Naive thymus-derived CD4-positive, alpha-beta T cell (primary cell): ENCODE results near the gene FBXW5. TPM values are rescaled to one million over a fixed set of nuclear protein-coding genes. Genes with fewer than 3 reads are reported as not detected.

Source experiments
- ATAC-seq: fragments of 150-1000 bp; cut with Tn5 transposase; 2 replicates; pipeline ENCODE4 v1.10.0; 2021; ENCODE audit warnings: mild to moderate bottlenecking, moderate library complexity
- CTCF ChIA-PET: fragments of 350-600 bp; sonication (Branson Sonifier 250); formaldehyde crosslinking; loops from one replicate; lab custom pipeline; 2021; ENCODE audit warnings: antibody characterized with exemption; lab: Charles Lee
- POLR2A ChIA-PET: fragments of 350-600 bp; sonication (Branson Sonifier 250); formaldehyde crosslinking; loops from one replicate; lab custom pipeline; 2021; ENCODE audit warnings: antibody characterized with exemption, inconsistent platforms; lab: Charles Lee
- DNase-seq, 9 donors: peaks; one replicate each; pipeline versions ENCODE4 v3.0.0 to v3.0.0-alpha.2; 2020 to 2022; ENCODE audit warnings: mixed read lengths in 1 of 9
- H3K27ac ChIP-seq: one replicate; pipeline ENCODE4 v1.7.0; 2013; ENCODE audit warnings: mild to moderate bottlenecking, low read depth, low read length, moderate library complexity
- H3K27me3 ChIP-seq, 2 donors: one replicate each; pipeline ENCODE4 v1.7.0; 2013; ENCODE audit warnings: low read length in 2 of 2, mild to moderate bottlenecking in 2 of 2, moderate library complexity in 2 of 2; ENCODE audit not compliant: control insufficient read depth in 2 of 2, insufficient read depth in 2 of 2
- H3K36me3 ChIP-seq, 3 experiments: 1 replicate in 2 of 3; 2 replicates in 1 of 3; pipeline ENCODE4 v1.7.0; 2013; ENCODE audit warnings: low read length in 3 of 3, mild to moderate bottlenecking in 3 of 3, moderate library complexity in 1 of 3; ENCODE audit not compliant: insufficient read depth in 3 of 3, control insufficient read depth in 2 of 3
- H3K4me1 ChIP-seq, 2 donors: one replicate each; pipeline ENCODE4 v1.7.0; 2013; ENCODE audit warnings: low read length in 2 of 2, mild to moderate bottlenecking in 2 of 2, moderate library complexity in 1 of 2; ENCODE audit not compliant: control insufficient read depth in 2 of 2, insufficient read depth in 2 of 2
- H3K4me3 ChIP-seq: 2 replicates; pipeline ENCODE4 v1.7.0; 2013; ENCODE audit warnings: mild to moderate bottlenecking, low read length
- H3K9me3 ChIP-seq, 3 experiments: 1 replicate in 2 of 3; 2 replicates in 1 of 3; pipeline ENCODE4 v1.7.0; 2013; ENCODE audit warnings: low read length in 3 of 3; ENCODE audit not compliant: control insufficient read depth in 2 of 3
- H3K27ac Mint-ChIP-seq, 9 donors: one replicate each; pipeline ENCODE4 v1.8.0; 2020 to 2022; ENCODE audit warnings: mixed read lengths in 9 of 9, mild to moderate bottlenecking in 8 of 9, moderate library complexity in 5 of 9, inconsistent platforms in 2 of 9
- H3K27me3 Mint-ChIP-seq, 5 donors: one replicate each; pipeline ENCODE4 v1.8.0; 2021 to 2022; ENCODE audit warnings: mixed read lengths in 5 of 5, mild to moderate bottlenecking in 1 of 5
- H3K36me3 Mint-ChIP-seq, 5 donors: one replicate each; pipeline ENCODE4 v1.8.0; 2020 to 2022; ENCODE audit warnings: mixed read lengths in 5 of 5, mild to moderate bottlenecking in 3 of 5, inconsistent platforms in 1 of 5
- H3K4me1 Mint-ChIP-seq, 7 donors: one replicate each; pipeline ENCODE4 v1.8.0; 2020 to 2022; ENCODE audit warnings: mixed read lengths in 7 of 7, mild to moderate bottlenecking in 3 of 7, inconsistent platforms in 1 of 7
- H3K4me3 Mint-ChIP-seq, 10 donors: one replicate each; pipeline ENCODE4 v1.8.0; 2020 to 2022; ENCODE audit warnings: mild to moderate bottlenecking in 10 of 10, mixed read lengths in 10 of 10, moderate library complexity in 6 of 10, inconsistent platforms in 2 of 10
- H3K9me3 Mint-ChIP-seq, 11 donors: one replicate each; pipeline ENCODE4 v1.8.0; 2020 to 2022; ENCODE audit warnings: mixed read lengths in 11 of 11, mild to moderate bottlenecking in 4 of 11, inconsistent platforms in 1 of 11, moderate library complexity in 1 of 11
- intact Hi-C, 2 donors: fragments of 100-400 bp; cut with micrococcal nuclease; formaldehyde crosslinking; loops; one replicate each; pipeline ENCODE4 v1.15.1; 2023
- polyA plus RNA-seq, 2 donors: library from polyadenylated mRNA; unstranded; fragments of 300-500 nt; fragmentation: Illumina TruSeq; gene quantifications; one replicate each; pipeline ENCODE4 v1.2.3, GENCODE V29; 2021
- total RNA-seq, 6 experiments: library from RNA in 5 of 6; stranded (reverse) in 5 of 6; gene quantifications; 1 replicate in 5 of 6; 2 replicates in 1 of 6; pipeline ENCODE4 v1.2.3 and lab custom pipeline; 2021 to 2026

Gene FBXW5, protein sequence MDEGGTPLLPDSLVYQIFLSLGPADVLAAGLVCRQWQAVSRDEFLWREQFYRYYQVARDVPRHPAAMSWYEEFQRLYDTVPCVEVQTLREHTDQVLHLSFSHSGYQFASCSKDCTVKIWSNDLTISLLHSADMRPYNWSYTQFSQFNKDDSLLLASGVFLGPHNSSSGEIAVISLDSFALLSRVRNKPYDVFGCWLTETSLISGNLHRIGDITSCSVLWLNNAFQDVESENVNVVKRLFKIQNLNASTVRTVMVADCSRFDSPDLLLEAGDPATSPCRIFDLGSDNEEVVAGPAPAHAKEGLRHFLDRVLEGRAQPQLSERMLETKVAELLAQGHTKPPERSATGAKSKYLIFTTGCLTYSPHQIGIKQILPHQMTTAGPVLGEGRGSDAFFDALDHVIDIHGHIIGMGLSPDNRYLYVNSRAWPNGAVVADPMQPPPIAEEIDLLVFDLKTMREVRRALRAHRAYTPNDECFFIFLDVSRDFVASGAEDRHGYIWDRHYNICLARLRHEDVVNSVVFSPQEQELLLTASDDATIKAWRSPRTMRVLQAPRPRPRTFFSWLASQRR
- 100 to 1,000 TPM in 1 of 5 experiments, 10 to 100 TPM in 4; 54.3 to 105 (median 94.5) TPM for total RNA-seq
- polyA plus RNA-seq, result 100 to 1,000 TPM in 1 of 2 donors, 10 to 100 TPM in 1; 59.1 to 113 TPM
- 66.0 reads per million, percentile 77 among the genes with 10 or more reads in this experiment for total RNA-seq (lab: John Stamatoyannopoulos, UW)

DNA sequence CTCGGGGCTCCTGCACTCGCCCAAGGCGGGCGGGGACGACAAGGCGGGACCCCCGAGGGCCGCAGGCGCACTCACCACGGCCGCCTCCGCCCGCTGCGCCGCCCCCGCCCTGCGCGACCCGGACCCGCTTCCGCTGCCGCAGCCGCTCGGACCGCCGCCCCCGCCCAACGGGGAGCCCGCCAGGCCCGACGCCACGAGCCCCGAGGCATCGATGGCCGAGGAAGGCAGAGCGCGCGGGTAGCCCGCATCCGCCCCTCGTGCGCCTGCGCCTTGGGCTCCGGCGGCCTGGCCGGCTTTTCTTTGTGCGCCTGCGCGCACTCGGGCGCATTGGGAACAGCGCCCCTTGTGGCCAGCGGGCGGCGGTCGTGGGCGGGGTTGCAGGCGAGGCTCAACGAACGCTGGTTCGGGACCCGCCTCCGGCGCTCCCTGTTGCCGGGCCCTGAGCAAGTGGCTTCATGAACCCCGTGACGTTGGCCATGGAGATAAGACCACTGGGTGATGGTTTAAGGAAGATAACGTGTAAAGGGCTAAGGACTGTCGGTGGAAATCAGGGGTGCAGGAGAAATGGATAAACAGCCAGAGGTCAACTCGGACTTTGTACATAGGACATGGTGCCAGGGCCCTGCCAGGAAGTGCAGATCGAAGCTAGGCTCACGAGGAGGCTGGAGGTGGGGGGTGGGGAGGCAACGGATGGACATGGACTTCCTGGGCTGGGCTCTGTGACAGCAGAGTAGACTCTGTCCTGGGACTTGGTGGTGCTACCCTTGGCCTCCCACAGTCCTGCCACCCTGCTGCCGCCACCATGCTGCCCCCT lies at the start of gene FBXW5, which contains the start of gene C8G:
Gene FBXW5 (minus strand): TSS at position 220 of the 814 bp plus-strand sequence. CDS start 655 bp downstream, outside the sequence.
Gene C8G (plus strand): TSS at position 725 of the 814 bp plus-strand sequence. CDS start 78 bp downstream, at position 803.
- DNase-seq (peak; percentile 88 to 99 (median 96)), ATAC-seq (peak; percentile 92)
- Mint-ChIP-seq H3K4me3 (peak within 1 kb of the TSS; percentile 71 to 85 (median 81)), H3K9me3 (peaks cover 0 to 2% (median 0%) of the 10 kb centered on the region in 11 donors), H3K36me3 (peaks cover 0 to 4% (median 0%) of the 10 kb centered on the region in 5 donors), H3K27ac (peak within 1 kb of the TSS in 8 of 9 donors; percentile 63 to 90 (median 79)), H3K4me1 (peaks cover 0 to 14% (median 5%) of the 10 kb centered on the region in 7 donors), H3K27me3 (no peaks in the 10 kb centered on the region)
- ChIA-PET CTCF (no interaction called here), POLR2A (interaction anchor here (0.8 to 1.8 kb wide), 7 partner anchors 48 to 145 kb away, joined by 3 to 8 read pairs (median 4); partner anchors contain the start of genes PAXX, RABL6 and TRAF2)
- peaks cover 10 to 11% of the 10 kb centered on the region in 2 donors for H3K4me1 ChIP-seq
- H3K9me3 ChIP-seq, result no peaks in the 10 kb centered on the region
- no peaks in the 10 kb centered on the region for H3K27me3 ChIP-seq
- intact Hi-C loops, result loop anchor here (1.0 to 10.0 kb wide), 16 partner anchors 42 to 311 kb away; partner anchors contain the start of genes EDF1 (in 2 of the 2), PHPT1 (in 2 of the 2), RABL6 (in 2 of the 2) and TMEM141 (in 2 of the 2)
- H3K27ac ChIP-seq, result peak within 1 kb of the TSS; percentile 77
- H3K36me3 ChIP-seq, result peaks cover 0 to 36% (median 6%) of the 10 kb centered on the region in 3 experiments
- peak within 1 kb of the TSS; percentile 72 for H3K4me3 ChIP-seq

DNA sequence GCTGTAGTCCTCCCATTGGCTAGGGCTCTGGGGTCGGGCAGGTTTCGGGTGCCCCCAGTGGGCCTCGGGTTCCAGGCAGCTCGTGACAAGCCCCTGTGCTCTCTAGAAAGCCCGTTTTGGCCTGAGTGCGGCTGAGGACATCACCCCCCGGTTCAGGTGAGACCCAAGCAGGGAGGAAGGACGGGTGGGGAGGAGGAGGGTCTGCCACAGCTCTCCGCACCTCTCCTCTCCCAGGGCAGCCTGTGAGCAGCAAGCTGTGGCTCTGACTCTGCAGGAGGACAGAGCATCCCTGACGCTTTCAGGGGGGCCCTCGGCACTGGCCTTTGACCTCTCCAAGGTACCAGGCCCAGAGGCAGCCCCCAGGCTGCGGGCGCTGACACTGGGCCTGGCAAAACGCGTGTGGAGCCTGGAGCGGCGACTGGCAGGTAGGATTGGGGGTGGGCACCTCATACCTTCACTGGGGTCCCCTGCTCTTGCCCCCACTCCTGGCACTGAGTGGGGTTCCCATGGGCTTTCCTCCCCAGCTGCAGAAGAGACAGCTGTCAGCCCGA lies 48.4 kb upstream of the FBXW5 start:
- Histone ChIP-seq H3K4me1 (peaks cover 17 to 30% of the 10 kb centered on the region in 2 donors), H3K27ac (peak overlapping the region; percentile 81), H3K9me3 (no peaks in the 10 kb centered on the region), H3K36me3 (peaks cover 0 to 9% (median 0%) of the 10 kb centered on the region in 3 experiments), H3K27me3 (no peaks in the 10 kb centered on the region), H3K4me3 (peak overlapping the region; percentile 74)
- Mint-ChIP-seq H3K36me3 (peaks cover 0 to 7% (median 0%) of the 10 kb centered on the region in 5 donors), H3K27me3 (peaks cover 2 to 19% (median 6%) of the 10 kb centered on the region in 5 donors), H3K4me1 (peaks cover 5 to 29% (median 20%) of the 10 kb centered on the region in 7 donors), H3K27ac (peak overlapping the region; percentile 48 to 89 (median 79)), H3K4me3 (peak overlapping the region; percentile 76 to 90 (median 86)), H3K9me3 (peaks cover 0 to 1% (median 0%) of the 10 kb centered on the region in 11 donors)
- POLR2A ChIA-PET, result interaction anchor here (0.6 to 2.3 kb wide), 6 partner anchors 18 to 202 kb away, joined by 3 to 6 read pairs (median 4); partner anchors contain the start of genes C8G, FBXW5, MAN1B1 and TMEM141
- DNase-seq (no peak), ATAC-seq (no peak)
- CTCF ChIA-PET, result interaction anchor here (0.6 to 2.5 kb wide), 5 partner anchors 12 to 597 kb away, joined by 3 to 8 read pairs (median 3); partner anchors contain the start of gene FUT7
- intact Hi-C loops, result loop anchor here (1.0 to 5.0 kb wide), 16 partner anchors 15 to 510 kb away; partner anchors contain the start of genes ABCA2 (in 1 of the 2), EXD3 (in 1 of the 2), FBXW5 (in 1 of the 2) and LCN12 (in 1 of the 2)

DNA sequence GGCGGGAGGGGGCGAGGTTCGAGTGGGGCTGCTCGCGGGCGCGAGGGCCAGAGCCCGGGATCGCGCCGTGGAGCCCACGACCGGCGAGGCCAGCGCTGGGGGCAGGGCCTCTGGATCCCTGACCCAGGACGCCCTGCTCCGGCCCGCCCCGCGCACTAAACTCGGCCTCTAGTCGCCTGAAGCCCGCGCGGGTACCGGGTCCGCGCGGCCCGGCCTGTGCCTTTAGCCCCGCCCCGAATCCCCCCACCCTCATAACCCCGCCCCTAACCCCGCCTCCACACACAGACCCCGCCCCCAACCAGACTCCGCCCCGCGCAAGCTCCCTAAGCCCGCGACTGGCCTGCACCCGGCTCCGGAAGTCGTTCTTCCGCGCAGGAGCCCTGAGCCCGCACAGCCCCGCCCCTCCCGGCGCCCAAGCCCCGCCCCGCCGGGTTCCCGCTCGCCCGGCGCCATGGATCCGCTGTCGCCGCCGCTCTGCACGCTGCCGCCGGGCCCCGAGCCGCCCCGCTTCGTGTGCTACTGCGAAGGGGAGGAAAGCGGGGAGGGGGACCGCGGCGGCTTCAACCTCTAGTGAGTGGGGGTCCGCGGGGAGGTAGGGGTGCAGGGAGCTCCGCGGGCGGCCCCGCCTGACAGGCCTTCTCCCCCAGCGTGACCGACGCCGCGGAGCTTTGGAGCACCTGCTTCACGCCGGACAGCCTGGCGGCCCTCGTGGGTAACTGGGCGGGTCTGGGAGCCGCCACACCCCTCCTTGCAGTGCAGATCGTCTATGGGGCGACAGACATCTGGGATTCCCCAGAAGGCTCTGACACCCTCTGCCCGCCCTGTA lies 47.7 kb upstream of the FBXW5 start, which contains the start of gene PAXX:
Gene PAXX (plus strand): TSS at position 430 of the 826 bp plus-strand sequence. CDS start 22 bp downstream, at position 452.
- DNase-seq (peak; percentile 90 to 99 (median 93)), ATAC-seq (peak; percentile 96)
- Mint-ChIP-seq H3K36me3 (peaks cover 0 to 7% (median 0%) of the 10 kb centered on the region in 5 donors), H3K4me1 (peaks cover 0 to 25% (median 15%) of the 10 kb centered on the region in 7 donors), H3K27me3 (peaks cover 5 to 22% (median 5%) of the 10 kb centered on the region in 5 donors), H3K27ac (peak within 1 kb of the TSS; percentile 48 to 89 (median 88)), H3K9me3 (peaks cover 0 to 1% (median 0%) of the 10 kb centered on the region in 11 donors), H3K4me3 (peak within 1 kb of the TSS; percentile 76 to 90 (median 86))
- H3K27ac ChIP-seq, result peak within 1 kb of the TSS; percentile 81
- H3K27me3 ChIP-seq, result no peaks in the 10 kb centered on the region
- peaks cover 17 to 23% of the 10 kb centered on the region in 2 donors for H3K4me1 ChIP-seq
- H3K9me3 ChIP-seq, result no peaks in the 10 kb centered on the region
- POLR2A ChIA-PET, result interaction anchor here (0.6 to 2.3 kb wide), 9 partner anchors 11 to 248 kb away, joined by 3 to 6 read pairs (median 4); partner anchors contain the start of genes C8G, FBXW5, MAN1B1 and SAPCD2
- intact Hi-C loops, result loop anchor here (1.0 to 5.0 kb wide), 16 partner anchors 14 to 509 kb away; partner anchors contain the start of genes ABCA2 (in 1 of the 2), EXD3 (in 1 of the 2), FBXW5 (in 1 of the 2) and LCN12 (in 1 of the 2)
- H3K36me3 ChIP-seq, result peaks cover 0 to 9% (median 0%) of the 10 kb centered on the region in 3 experiments
- CTCF ChIA-PET, result interaction anchor here (0.6 to 2.5 kb wide), 5 partner anchors 11 to 596 kb away, joined by 3 to 8 read pairs (median 3); partner anchors contain the start of gene FUT7
- peak within 1 kb of the TSS; percentile 74 for H3K4me3 ChIP-seq

- H3K36me3 ChIP-seq, result peaks cover 0 to 9% (median 0%) of the 10 kb centered on the region in 3 experiments
- Mint-ChIP-seq H3K4me3 (peak overlapping the region; percentile 31 to 90 (median 85)), H3K9me3 (peaks cover 0 to 1% (median 0%) of the 10 kb centered on the region in 11 donors), H3K36me3 (peaks cover 0 to 7% (median 0%) of the 10 kb centered on the region in 5 donors), H3K27ac (peak overlapping the region in 6 of 9 donors; percentile 11 to 79 (median 64)), H3K27me3 (peaks cover 5 to 30% (median 10%) of the 10 kb centered on the region in 5 donors), H3K4me1 (peaks cover 0 to 21% (median 12%) of the 10 kb centered on the region in 7 donors)
- no peak for ATAC-seq
- H3K27ac ChIP-seq, result no peak overlapping the region
- DNase-seq, result no peak
- ChIA-PET CTCF (no interaction called here), POLR2A (no interaction called here)
- no peaks in the 10 kb centered on the region for H3K9me3 ChIP-seq
- H3K4me1 ChIP-seq, result peaks cover 7 to 12% of the 10 kb centered on the region in 2 donors
- no peaks in the 10 kb centered on the region for H3K27me3 ChIP-seq
- intact Hi-C loops, result loop anchor here in 1 of 2 donors (5.0 kb wide), 2 partner anchors 38 to 432 kb away; partner anchors contain the start of genes EXD3, LCN12 and NOXA1
- H3K4me3 ChIP-seq, result no peak overlapping the region
Measured at GRCh38 chr9:136990242-136990911, 45.8 kb upstream of the FBXW5 start.
